Measurements from ENCODE around the gene NAA40. TPM values are rescaled to one million over a fixed set of nuclear protein-coding genes. Genes with fewer than 3 reads are reported as not detected.
A peak's percentile ranks its signal among the peaks of the same experiment; 100 is the strongest.

The NAA40 gene
- polyA plus RNA-seq, 1 donor from 2014 or later = 66.7 TPM

- Histone ChIP-seq H3K79me2 (replicated peaks; ENCODE audit: insufficient read depth, low read length) (peaks cover 30% of the 10 kb centered on the region), H3K36me3 (ENCODE audit: insufficient read depth, low read length) (peaks cover 6% of the 10 kb centered on the region), H3K9me2 (ENCODE audit: insufficient read depth, low read length) (no peaks in the 10 kb centered on the region), H3K9me3 (ENCODE audit: low read length) (no peaks in the 10 kb centered on the region), H3K9ac (ENCODE audit: low read length) (no peak overlapping the region), H3K4me2 (ENCODE audit: low read length) (no peak overlapping the region), H4K20me1 (ENCODE audit: insufficient read depth) (peaks cover 7% of the 10 kb centered on the region), H3K27me3 (ENCODE audit: insufficient read depth, low read depth, low read length) (no peaks in the 10 kb centered on the region), H3K4me3 (ENCODE audit: low read length) (no peak overlapping the region), H3F3A (ENCODE audit: insufficient read depth, low read length, poor library complexity, severe bottlenecking) (no peaks in the 10 kb centered on the region), H2AFZ (ENCODE audit: low read depth, low read length) (no peak overlapping the region), H3K27ac (ENCODE audit: low read length) (no peak overlapping the region)
- TF ChIP-seq EZH2 (IDR thresholded peaks at IDR 0.05; ENCODE audit: borderline replicate concordance, insufficient read depth, low read length, poor library complexity, severe bottlenecking) = no peak
- TF ChIP-seq RAD21 (conservative IDR thresholded peaks at IDR 0.05) = no peak
- no peak for TF ChIP-seq CTCF (IDR thresholded peaks at IDR 0.05; ENCODE audit: poor library complexity, severe bottlenecking)
- no peak for TF ChIP-seq SMC3 (conservative IDR thresholded peaks at IDR 0.05; ENCODE audit: poor library complexity)
- TF ChIP-seq TAF1 (IDR thresholded peaks at IDR 0.05; ENCODE audit: low read depth) = no peak
- TF ChIP-seq REST (IDR thresholded peaks at IDR 0.05; ENCODE audit: borderline replicate concordance) = no peak
- no peak for TF ChIP-seq POLR2AphosphoS5 (IDR thresholded peaks at IDR 0.05)
- TF ChIP-seq EP300 (conservative IDR thresholded peaks at IDR 0.05; ENCODE audit: poor library complexity, severe bottlenecking) = no peak
- no peak for TF ChIP-seq MXI1 (conservative IDR thresholded peaks at IDR 0.05; ENCODE audit: poor library complexity, severe bottlenecking)
Measured at GRCh38 chr11:63912678-63913077, 26.1 kb upstream of the NAA40 start.

- Histone ChIP-seq H3K4me2 (ENCODE audit: low read length) (no peak overlapping the region), H3F3A (ENCODE audit: insufficient read depth, low read length, poor library complexity, severe bottlenecking) (no peaks in the 10 kb centered on the region), H3K9me3 (ENCODE audit: low read length) (no peaks in the 10 kb centered on the region), H3K36me3 (ENCODE audit: insufficient read depth, low read length) (peaks cover 6% of the 10 kb centered on the region), H3K4me3 (ENCODE audit: low read length) (peak overlapping the region; percentile 98), H3K9me2 (ENCODE audit: insufficient read depth, low read length) (no peaks in the 10 kb centered on the region), H3K9ac (ENCODE audit: low read length) (no peak overlapping the region), H4K20me1 (ENCODE audit: insufficient read depth) (peaks cover 7% of the 10 kb centered on the region), H2AFZ (ENCODE audit: low read depth, low read length) (no peak overlapping the region), H3K27ac (ENCODE audit: low read length) (no peak overlapping the region), H3K27me3 (ENCODE audit: insufficient read depth, low read depth, low read length) (no peaks in the 10 kb centered on the region), H3K79me2 (replicated peaks; ENCODE audit: insufficient read depth, low read length) (peaks cover 30% of the 10 kb centered on the region)
- TF ChIP-seq MXI1 (conservative IDR thresholded peaks at IDR 0.05; ENCODE audit: poor library complexity, severe bottlenecking) = no peak
- TF ChIP-seq EZH2 (IDR thresholded peaks at IDR 0.05; ENCODE audit: borderline replicate concordance, insufficient read depth, low read length, poor library complexity, severe bottlenecking) = no peak
- TF ChIP-seq EP300 (conservative IDR thresholded peaks at IDR 0.05; ENCODE audit: poor library complexity, severe bottlenecking) = no peak
- TF ChIP-seq CTCF (IDR thresholded peaks at IDR 0.05; ENCODE audit: poor library complexity, severe bottlenecking) = no peak
- TF ChIP-seq SMC3 (conservative IDR thresholded peaks at IDR 0.05; ENCODE audit: poor library complexity) = no peak
- no peak for TF ChIP-seq POLR2AphosphoS5 (IDR thresholded peaks at IDR 0.05)
Measured at GRCh38 chr11:63913866-63914830, 24.7 kb upstream of the NAA40 start.
